AG09309 (cell line): ENCODE data around the gene TMTC2.

Source experiments
- DNase-seq: peaks from one replicate; pipeline ENCODE4 v3.0.0-alpha.2; 2010; ENCODE audit warnings: low read depth
- H3K4me3 ChIP-seq: 2 replicates; pipeline ENCODE4 v1.5.1; 2011; ENCODE audit warnings: mild to moderate bottlenecking, low read depth, low read length, moderate library complexity; ENCODE audit not compliant: control insufficient read depth
- CTCF ChIP-seq: IDR thresholded peaks from 2 replicates; pipeline ENCODE4 v1.5.1; 2011; ENCODE audit warnings: mild to moderate bottlenecking, low read depth, low read length, inconsistent platforms; ENCODE audit not compliant: insufficient read depth, control insufficient read depth; ENCODE audit errors: missing control alignments

The TMTC2 gene

GRCh38 chr12:82866946-82867345, 180.2 kb downstream of the TMTC2 start:
- DNase-seq: no peak
- H3K4me3 ChIP-seq: no peak overlapping the region
- TF ChIP-seq CTCF: no peak

- no peak for DNase-seq
- TF ChIP-seq CTCF: no peak
- H3K4me3 ChIP-seq: no peak overlapping the region
These were observed 181.2 kb downstream of the TMTC2 start for GRCh38 chr12:82867762-82868500.

GRCh38 chr12:82870771-82871377, 184.2 kb downstream of the TMTC2 start:
- no peak for TF ChIP-seq CTCF
- no peak overlapping the region for H3K4me3 ChIP-seq
- no peak for DNase-seq

GRCh38 chr12:82872088-82872487, 185.4 kb downstream of the TMTC2 start:
- TF ChIP-seq CTCF: no peak
- no peak overlapping the region for H3K4me3 ChIP-seq
- no peak for DNase-seq

GRCh38 chr12:82873309-82873708, 186.6 kb downstream of the TMTC2 start:
- DNase-seq: no peak
- no peak for TF ChIP-seq CTCF
- H3K4me3 ChIP-seq: no peak overlapping the region

GRCh38 chr12:82873951-82874350, 187.2 kb downstream of the TMTC2 start:
- DNase-seq: no peak
- no peak overlapping the region for H3K4me3 ChIP-seq
- TF ChIP-seq CTCF: no peak
